ENCODE measurements around the gene COL25A1.

COL25A1 gene

GRCh38 chr4:109179061-109179460, 123.4 kb downstream of the COL25A1 start:
- TF ChIP-seq MAX (IDR thresholded peaks at IDR 0.05; ENCODE audit: low read depth, low read length) (no peak), MYC (IDR thresholded peaks at IDR 0.05; ENCODE audit: low read depth, low read length) (no peak), POLR2A (IDR thresholded peaks at IDR 0.05; ENCODE audit: extremely low read depth, insufficient read length) (no peak)
- TF ChIP-seq, protein P1, sequence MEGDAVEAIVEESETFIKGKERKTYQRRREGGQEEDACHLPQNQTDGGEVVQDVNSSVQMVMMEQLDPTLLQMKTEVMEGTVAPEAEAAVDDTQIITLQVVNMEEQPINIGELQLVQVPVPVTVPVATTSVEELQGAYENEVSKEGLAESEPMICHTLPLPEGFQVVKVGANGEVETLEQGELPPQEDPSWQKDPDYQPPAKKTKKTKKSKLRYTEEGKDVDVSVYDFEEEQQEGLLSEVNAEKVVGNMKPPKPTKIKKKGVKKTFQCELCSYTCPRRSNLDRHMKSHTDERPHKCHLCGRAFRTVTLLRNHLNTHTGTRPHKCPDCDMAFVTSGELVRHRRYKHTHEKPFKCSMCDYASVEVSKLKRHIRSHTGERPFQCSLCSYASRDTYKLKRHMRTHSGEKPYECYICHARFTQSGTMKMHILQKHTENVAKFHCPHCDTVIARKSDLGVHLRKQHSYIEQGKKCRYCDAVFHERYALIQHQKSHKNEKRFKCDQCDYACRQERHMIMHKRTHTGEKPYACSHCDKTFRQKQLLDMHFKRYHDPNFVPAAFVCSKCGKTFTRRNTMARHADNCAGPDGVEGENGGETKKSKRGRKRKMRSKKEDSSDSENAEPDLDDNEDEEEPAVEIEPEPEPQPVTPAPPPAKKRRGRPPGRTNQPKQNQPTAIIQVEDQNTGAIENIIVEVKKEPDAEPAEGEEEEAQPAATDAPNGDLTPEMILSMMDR (IDR thresholded peaks at IDR 0.05; ENCODE audit: low read depth, low read length) = no peak
- no peak overlapping the region for H3K4me3 ChIP-seq (ENCODE audit: low read depth, low read length)
- no peak for DNase-seq (ENCODE audit: low read depth)

DNA sequence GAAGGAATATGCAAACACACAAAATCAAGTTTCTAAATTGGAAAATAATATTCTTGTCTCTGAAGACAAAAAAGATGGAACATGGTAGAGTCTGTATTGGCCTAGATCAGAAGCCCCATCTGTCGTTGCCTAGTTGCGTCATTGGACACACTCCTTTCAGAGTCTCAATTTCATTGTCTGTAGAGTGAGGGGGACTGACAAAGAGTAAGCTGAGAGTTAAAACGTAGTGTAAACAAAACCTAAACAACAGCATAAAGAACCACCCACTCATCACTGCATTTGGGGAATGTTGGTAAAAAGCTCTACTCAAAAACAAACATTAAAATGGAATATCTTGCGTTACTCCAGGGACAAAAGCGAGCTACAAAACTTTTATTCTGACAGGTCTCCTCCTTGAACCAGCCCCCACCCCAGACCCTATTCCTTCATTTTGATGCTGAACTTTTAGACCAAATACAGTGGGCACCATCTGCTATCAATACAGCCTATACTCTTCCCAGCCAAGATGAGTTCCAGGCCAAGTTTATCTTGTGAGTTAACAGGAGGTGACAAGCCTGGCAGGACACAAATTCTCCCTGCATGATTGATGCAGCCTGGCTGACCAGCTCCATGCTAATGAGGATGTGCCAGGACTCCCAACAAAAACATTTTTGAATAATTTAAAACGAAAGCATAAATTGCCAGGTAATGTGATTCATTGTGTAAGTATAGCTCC, 125.2 kb downstream of the COL25A1 start:
- no peak for TF ChIP-seq MAX (IDR thresholded peaks at IDR 0.05; ENCODE audit: low read depth, low read length)
- TF ChIP-seq POLR2A (IDR thresholded peaks at IDR 0.05; ENCODE audit: extremely low read depth, insufficient read length) = no peak
- no peak for TF ChIP-seq MYC (IDR thresholded peaks at IDR 0.05; ENCODE audit: low read depth, low read length)
- TF ChIP-seq, protein P1 (IDR thresholded peaks at IDR 0.05; ENCODE audit: low read depth, low read length) = no peak
- no peak for DNase-seq (ENCODE audit: low read depth)
- no peak overlapping the region for H3K4me3 ChIP-seq (ENCODE audit: low read depth, low read length)

DNA sequence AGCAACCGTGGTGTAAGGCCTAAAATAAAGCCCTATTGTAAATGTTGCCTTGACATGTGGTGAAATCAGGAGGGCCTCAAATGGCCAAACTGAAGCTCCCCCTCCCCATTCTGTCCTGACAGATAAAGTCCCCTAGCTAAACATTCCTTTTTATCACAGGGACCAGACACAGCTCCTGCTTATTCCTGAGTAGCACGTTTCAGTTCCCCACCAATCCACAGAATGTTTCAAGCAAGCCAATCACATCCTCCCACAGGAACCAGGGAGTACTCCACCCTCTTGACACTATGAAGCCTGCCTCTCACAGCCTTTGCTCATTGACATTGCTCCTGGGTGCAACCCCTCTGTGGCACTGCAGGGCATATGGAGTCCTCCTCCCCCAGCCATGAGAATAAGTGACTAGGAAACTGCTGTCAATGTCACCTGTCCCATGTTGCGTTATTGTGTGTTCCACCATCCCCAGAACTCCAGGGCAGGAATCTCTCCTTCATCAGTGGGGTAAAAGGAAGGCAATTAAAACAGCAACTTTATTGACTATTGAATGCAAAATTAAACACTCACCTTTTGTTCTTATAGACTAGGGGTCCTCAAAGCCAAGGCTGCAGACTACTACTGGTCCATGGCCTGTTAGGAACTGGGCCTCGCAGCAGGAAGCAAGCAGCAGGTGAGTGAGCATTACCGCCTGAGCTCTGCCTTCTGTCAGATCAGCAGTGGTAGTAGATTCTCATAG, 128.1 kb downstream of the COL25A1 start:
- no peak for TF ChIP-seq MYC (IDR thresholded peaks at IDR 0.05; ENCODE audit: low read depth, low read length)
- H3K4me3 ChIP-seq (ENCODE audit: low read depth, low read length) = no peak overlapping the region
- DNase-seq (ENCODE audit: low read depth) = no peak

GRCh38 chr4:109172301-109172700, 130.2 kb downstream of the COL25A1 start:
- DNase-seq (ENCODE audit: low read depth) = no peak
- TF ChIP-seq, protein P1 (IDR thresholded peaks at IDR 0.05; ENCODE audit: low read depth, low read length) = no peak
- no peak for TF ChIP-seq MYC (IDR thresholded peaks at IDR 0.05; ENCODE audit: low read depth, low read length)
- no peak for TF ChIP-seq MAX (IDR thresholded peaks at IDR 0.05; ENCODE audit: low read depth, low read length)
- TF ChIP-seq POLR2A (IDR thresholded peaks at IDR 0.05; ENCODE audit: extremely low read depth, insufficient read length) = no peak

GRCh38 chr4:109171070-109171469, 131.4 kb downstream of the COL25A1 start:
- TF ChIP-seq, protein P1 (IDR thresholded peaks at IDR 0.05; ENCODE audit: low read depth, low read length) = no peak
- TF ChIP-seq MAX (IDR thresholded peaks at IDR 0.05; ENCODE audit: low read depth, low read length) (no peak), MYC (IDR thresholded peaks at IDR 0.05; ENCODE audit: low read depth, low read length) (no peak), POLR2A (IDR thresholded peaks at IDR 0.05; ENCODE audit: extremely low read depth, insufficient read length) (no peak)
- no peak for DNase-seq (ENCODE audit: low read depth)
- no peak overlapping the region for H3K4me3 ChIP-seq (ENCODE audit: low read depth, low read length)

More at GRCh38 chr4:109172301-109172700, 130.2 kb downstream of the COL25A1 start:
- H3K4me3 ChIP-seq (ENCODE audit: low read depth, low read length) = no peak overlapping the region

GRCh38 chr4:109169170-109169569, 133.3 kb downstream of the COL25A1 start:
- TF ChIP-seq, protein P1 (IDR thresholded peaks at IDR 0.05; ENCODE audit: low read depth, low read length) = no peak
- no peak for TF ChIP-seq MYC (IDR thresholded peaks at IDR 0.05; ENCODE audit: low read depth, low read length)
- no peak for TF ChIP-seq POLR2A (IDR thresholded peaks at IDR 0.05; ENCODE audit: extremely low read depth, insufficient read length)
- TF ChIP-seq MAX (IDR thresholded peaks at IDR 0.05; ENCODE audit: low read depth, low read length) = no peak
- no peak overlapping the region for H3K4me3 ChIP-seq (ENCODE audit: low read depth, low read length)
- DNase-seq (ENCODE audit: low read depth) = no peak

All from NB4 (cell line).